GM19023 (cell line): ENCODE data around the gene SLC25A43.
A peak's percentile ranks its signal among the peaks of the same experiment; 100 is the strongest.
"Not testable (repeated sequence)": the region's sequence is repeated elsewhere in the genome, so short reads cannot be mapped to it uniquely, and the experiment has no call there.

Experiments
- ATAC-seq: cut with Tn5 transposase; IDR thresholded peaks from one replicate; pipeline ENCODE4 v1.9.1; 2021; ENCODE audit warnings: mild to moderate bottlenecking, moderate library complexity; ENCODE audit not compliant: unreplicated experiment

SLC25A43 gene

DNA sequence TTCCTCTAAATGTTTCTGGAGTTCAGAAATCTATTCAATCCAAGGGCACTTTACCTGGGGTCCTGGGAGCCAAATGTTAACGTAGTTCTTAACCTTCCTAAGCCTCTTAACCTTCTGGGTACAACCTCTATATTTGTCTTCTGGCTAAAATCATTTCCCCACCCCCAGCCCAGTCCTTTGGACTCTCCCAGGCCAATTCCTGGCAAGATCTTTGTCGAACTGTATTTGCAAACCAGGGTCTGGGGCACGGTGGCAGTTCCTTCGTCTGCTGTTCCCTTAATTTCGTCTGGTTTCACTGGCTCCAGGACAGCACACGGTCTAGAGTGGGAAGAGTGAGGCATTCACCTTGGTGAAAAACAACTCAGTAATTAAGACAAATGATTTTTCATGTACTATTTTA is 68.3 kb downstream of the SLC25A43 start:
- no peak for ATAC-seq

DNA sequence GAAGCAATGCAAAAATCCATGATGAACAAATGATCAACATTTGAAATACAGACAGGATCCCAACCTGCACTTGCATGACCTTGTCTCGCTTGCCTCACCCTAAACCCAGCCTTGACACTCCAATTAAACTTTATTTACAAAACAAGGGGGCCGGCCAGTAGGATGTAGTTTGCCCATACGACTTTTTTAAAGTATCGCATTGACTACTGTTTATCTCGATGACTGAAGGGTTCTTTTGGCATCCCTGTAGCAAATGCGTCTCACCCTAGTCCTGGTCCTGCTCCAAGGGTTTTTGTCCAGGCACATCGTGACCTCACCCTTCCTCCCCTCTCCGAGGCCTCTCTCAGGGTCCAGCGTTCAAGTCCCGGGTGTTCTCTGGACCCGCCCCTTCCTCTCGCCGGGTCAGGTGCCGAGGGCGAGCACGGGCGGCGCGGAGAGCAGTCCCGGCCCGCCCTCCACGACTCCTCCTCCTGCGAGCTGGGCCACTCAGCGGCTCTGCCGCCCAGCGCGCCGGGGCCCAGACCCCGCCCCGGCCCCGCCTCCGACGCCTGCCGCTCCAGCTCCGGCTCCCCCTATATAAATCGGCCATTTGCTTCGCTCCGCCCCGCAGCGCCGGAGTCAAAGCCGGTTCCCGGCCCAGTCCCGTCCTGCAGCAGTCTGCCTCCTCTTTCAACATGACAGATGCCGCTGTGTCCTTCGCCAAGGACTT is 68.9 kb downstream of the SLC25A43 start, which contains the start of gene SLC25A5:
TSS of gene SLC25A5 (plus strand) at position 603 of the 709 bp plus-strand sequence. CDS start at position 675, 72 bp downstream.
- peak; percentile 83 for ATAC-seq

DNA sequence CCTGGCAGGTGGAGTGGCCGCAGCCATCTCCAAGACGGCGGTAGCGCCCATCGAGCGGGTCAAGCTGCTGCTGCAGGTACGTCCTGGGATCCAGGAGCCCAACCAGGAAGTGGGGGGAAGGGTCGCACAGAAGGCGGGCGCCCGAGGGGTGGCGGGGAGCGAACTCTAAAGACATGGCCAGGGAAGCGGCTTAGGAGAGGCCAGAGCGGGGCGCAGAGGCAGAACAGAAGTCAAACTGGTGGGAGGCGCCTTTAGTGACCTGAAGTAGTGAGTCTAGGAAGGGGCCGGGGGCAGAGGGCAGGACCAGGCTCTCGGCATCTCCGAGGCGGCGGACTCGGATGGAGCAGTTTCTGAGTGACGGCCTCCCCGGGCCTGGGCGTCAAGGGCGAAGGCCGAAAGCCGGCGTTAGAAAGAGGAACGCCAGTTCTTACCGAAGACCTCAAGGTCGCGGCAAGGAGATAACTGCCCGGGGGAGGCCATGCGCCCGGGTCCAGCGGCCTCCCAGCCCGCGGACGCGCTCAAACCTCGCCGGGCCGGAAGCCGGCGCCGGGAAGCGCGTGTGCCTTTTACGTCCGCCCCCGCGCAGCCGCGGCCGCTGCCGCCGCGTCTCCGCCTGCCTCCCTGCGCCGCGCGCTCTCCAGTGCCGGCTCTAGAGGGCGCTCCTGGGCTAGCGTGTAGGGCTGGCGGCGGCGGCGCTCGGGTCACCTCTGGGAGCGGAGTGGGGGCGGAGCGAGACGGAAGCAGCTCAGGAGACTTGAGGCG is 69.6 kb downstream of the SLC25A43 start:
- ATAC-seq = peak; percentile 67

DNA sequence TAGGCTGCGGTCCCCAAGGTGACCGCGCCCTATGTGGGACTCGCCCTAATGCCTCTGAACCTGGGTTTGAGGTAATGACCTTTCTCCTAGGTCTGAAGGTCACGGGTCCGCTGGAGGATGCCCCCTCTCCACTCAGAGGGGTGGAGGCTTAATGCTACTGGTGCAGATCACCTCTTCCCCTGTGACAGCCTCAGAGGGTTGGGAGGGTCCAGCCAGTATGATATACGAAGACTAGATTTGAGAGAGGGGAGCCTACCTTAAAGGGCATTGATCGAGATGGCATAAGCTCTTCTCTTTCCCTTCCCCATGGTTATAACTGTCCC is 70.1 kb downstream of the SLC25A43 start:
- ATAC-seq = no peak

DNA sequence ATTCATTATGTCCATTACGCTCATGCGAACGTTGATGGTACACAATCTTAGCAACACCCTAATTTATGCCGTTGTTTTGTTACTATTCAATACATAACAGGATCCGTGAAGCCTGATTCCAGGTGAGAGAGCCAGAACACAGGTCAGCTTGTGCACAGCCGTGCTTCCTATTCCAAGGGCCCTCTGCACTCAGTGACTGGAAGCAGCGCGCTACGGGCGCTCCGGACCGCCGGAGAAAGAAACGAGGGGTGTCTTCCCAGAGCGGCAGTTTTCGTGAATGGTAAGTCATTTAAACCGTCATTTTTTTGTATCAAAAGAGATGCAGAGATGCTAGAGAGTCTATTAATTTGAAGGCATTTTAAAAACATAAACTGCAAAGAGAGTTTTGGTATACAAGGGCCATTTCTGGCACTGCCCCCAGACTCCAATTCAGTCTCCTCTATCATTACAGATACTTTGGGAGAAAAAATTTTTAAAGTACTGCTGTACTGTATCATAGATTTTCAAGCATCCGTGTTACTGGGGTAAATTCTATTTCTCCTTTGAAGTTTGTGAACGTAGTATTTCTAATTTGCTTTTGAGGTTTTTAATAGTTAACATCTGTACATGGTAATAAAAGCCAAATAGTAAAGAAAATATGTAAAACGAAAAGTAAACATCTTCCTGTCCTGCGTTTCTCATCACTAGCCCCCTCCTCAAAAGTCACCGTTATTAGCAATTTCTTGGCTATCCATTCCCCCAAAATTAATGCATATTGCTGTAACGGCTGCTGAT is 75.7 kb downstream of the SLC25A43 start:
- no peak for ATAC-seq

DNA sequence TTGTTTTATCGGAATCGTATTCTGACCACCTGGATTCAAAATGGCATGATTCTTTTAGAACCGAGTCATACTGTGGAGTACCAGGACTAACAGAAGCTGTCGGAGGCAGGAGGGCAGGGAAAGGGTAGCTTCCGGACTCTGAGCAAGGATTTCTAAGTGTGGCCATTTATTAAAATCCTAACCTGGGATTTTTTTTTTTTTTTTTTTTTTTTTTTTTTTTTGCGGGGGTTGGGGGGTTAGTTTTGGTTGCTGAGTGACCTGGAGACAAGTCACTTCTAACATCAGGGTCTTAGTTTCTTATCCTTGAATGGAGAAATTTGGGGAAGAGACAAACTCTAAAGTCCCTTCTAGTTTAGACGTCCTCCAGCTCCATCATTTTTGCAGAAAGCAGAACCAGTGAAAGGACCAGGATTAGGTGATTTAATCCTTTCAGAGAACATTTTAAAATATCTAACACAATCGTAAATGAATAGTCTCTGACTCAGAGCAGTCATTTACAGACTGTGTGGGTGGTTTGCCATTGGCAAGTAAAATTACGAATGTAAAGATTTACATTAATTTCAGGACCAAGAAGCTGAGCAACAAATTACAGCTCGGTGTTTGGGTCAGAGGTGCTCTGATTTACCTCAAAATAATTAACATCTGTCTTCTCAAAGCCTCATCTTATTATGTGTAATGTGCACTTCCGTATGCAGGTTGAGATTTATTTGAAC is 76.4 kb downstream of the SLC25A43 start:
- ATAC-seq = no peak

DNA sequence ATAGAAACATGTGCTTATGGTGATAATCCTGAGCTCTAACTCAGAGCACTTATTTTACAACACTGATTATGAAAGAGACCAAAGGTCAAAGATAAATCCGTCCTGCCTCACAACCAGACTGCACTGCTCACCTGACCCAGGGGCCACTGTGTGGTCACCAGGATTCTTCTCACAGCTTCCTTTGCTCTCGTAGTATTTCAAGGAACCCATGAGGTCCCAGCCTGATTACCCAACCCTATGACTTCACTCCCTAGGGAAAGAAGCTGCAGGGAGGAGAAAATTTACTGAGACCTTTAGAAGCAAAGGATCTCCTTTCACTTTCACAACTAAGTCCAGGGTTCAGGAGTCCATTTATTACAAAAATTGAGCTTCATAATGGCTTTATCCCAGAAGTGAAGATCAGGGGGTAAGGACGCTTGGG is 78.7 kb downstream of the SLC25A43 start:
- ATAC-seq = no peak

DNA sequence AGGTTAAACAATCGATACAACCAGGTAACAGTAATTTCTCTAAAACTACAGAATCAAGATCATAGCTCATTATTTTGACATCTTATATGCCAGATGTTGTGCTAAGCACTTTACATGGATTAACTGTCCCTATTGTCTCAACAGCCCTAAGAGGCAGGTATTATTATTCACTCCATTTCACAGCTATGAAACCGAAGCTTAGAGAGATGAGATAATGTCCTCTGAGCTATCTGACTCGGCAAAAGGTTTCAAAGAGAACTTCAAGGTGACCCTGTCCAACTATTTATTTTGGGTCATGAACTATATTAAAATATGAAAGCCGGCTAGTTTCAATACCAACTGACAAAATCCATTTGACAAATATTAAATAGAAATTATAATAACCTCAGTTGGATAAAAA is 79.4 kb downstream of the SLC25A43 start:
- ATAC-seq = no peak

DNA sequence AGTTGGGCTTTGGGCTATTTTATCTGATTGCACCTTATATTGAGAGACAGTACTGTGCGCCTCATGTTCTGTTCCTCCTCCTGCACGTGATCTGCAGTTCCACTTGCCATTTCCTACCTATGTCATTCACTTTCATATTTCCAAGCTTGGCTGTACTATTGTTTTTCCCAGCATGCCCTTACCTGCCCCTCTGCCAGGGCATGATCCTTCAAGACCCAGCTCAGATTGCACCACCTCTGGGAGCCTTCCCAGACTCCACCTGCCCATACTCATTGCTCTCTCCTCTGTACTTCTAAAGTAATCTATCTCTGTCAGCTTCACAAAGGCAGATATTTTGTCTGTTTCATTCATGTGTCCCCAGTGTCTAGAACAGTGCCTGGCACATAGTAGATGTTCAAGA is 80.7 kb downstream of the SLC25A43 start:
- no peak for ATAC-seq

DNA sequence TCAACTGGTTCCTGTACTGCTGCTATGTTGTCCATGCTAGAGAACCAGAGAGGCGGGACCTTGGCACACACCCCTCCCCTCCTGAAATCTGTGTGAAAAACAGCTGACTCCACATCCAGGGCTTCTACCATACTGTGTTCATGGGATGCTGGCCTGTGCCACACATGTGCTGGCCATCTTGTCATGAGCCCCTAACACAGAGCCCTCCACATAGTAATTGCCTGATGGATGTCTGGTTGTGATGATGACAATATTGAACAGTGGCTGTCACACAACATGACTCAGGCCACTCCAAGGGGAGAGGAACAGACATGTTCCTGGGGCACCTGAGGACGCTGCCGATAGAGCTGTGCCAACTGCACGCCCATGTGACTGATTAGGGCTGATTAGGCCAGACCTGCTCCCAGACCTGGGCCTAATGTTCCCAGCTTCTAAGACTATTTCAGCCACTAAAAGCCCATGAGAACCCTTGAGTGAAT is 82.2 kb downstream of the SLC25A43 start:
- ATAC-seq = no peak

- ATAC-seq = peak; percentile 6
Observed at GRCh38 chrX:119482041-119482440, 82.9 kb downstream of the SLC25A43 start.

- ATAC-seq = peak; percentile 85
Observed at GRCh38 chrX:119482481-119483480, 83.6 kb downstream of the SLC25A43 start.

DNA sequence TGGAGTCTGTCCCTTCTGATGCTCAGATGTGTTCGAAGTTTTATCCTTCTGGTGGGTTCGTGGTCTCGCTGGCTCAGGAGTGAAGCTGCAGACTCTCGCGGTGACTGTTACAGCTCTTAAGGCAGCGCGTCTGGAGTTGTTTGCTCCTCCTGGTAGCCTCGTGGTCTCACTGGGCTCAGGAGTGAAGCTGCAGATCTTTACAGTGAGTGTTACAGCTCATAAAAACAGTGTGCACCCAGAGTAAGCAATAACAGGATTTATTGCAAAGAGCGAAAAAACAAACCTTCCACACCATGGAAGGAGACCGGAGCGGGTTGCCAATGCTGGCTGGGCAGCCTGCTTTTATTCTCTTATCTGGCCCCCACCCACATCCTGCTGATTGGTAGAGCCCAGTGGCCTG is 87.6 kb downstream of the SLC25A43 start:
- no peak for ATAC-seq

GRCh38 chrX:119487766-119488165 is 88.6 kb downstream of the SLC25A43 start:
- not testable (repeated sequence) for ATAC-seq

GRCh38 chrX:119488749-119489148 is 89.6 kb downstream of the SLC25A43 start:
- no peak for ATAC-seq

DNA sequence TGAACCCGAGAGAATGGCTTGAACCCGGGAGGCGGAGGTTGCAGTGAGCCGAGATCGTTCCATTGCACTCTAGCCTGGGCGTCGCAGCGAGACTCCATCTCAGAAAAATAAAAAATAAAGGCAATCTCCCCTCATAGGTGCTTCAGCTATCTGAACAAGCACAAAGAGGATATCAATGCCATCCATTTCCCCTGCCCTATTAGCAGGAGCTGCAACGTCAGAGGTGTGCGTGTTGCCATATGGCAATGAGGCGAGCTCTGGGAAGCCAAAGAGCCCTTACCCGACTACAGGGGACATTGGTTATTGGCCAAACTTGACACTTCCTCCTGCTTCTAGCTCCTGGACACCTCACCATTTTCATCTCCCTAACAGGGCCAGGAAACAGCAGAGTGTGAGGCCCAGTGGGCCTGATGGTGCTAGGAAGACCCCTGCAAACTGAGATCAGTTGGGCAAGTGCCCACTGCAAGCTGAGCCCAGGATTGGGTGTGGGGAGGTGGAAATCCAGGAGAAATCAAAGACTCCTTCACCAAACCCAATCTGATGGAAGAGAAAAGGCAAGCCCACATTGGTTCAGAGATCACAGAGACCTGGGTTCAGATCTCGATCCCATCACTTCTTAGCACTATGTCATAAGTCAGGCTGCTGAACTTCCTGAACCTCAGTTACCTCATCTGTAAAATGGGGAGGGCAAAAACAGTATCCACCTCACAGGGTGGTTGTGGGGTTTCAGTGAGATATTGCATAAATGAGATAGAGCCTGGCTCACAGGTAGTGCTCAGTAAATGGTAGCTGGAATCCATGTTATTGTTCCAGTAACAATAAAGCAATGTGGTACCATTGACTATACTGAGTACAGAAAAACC is 90.3 kb downstream of the SLC25A43 start:
- ATAC-seq = no peak

- no peak for ATAC-seq
Observed at GRCh38 chrX:119492463-119492862, 93.3 kb downstream of the SLC25A43 start.

GRCh38 chrX:119493851-119494495 is 94.8 kb downstream of the SLC25A43 start:
- ATAC-seq = not testable (repeated sequence)
